WI38 (cell line): Measurements from ENCODE around the gene SHISA4.
A peak's percentile ranks its signal among the peaks of the same experiment; 100 is the strongest.

ENCODE experiments used
- H3K4me3 ChIP-seq: 2 replicates; pipeline ENCODE4 v1.5.1; 2011; ENCODE audit warnings: low read depth, mild to moderate bottlenecking, control low read depth, low read length
- CTCF ChIP-seq: IDR thresholded peaks from 2 replicates; pipeline ENCODE4 v1.5.1; 2012; ENCODE audit warnings: low read depth, mild to moderate bottlenecking, control low read depth, low read length

Gene SHISA4

GRCh38 chr1:201889090-201889968 is 631 bp downstream of the SHISA4 start:
- TF ChIP-seq CTCF = no peak
- H3K4me3 ChIP-seq = peak overlapping the region; percentile 78

GRCh38 chr1:201890223-201890622 is 1.5 kb downstream of the SHISA4 start:
- H3K4me3 ChIP-seq = no peak overlapping the region
- no peak for TF ChIP-seq CTCF

- TF ChIP-seq CTCF = no peak
- H3K4me3 ChIP-seq = no peak overlapping the region
Observed at GRCh38 chr1:201890806-201891450, 2.2 kb downstream of the SHISA4 start.

GRCh38 chr1:201891451-201892045 is 2.9 kb downstream of the SHISA4 start:
- no peak for TF ChIP-seq CTCF

GRCh38 chr1:201892211-201892610 is 3.5 kb downstream of the SHISA4 start:
- no peak overlapping the region for H3K4me3 ChIP-seq
- TF ChIP-seq CTCF = no peak

More at GRCh38 chr1:201891451-201892045, 2.9 kb downstream of the SHISA4 start:
- H3K4me3 ChIP-seq = no peak overlapping the region

GRCh38 chr1:201893431-201893830 is 4.7 kb downstream of the SHISA4 start:
- no peak overlapping the region for H3K4me3 ChIP-seq
- TF ChIP-seq CTCF = no peak
